Stomach smooth muscle (tissue), 2 donors: Measurements from ENCODE around the gene GRWD1.
"Not testable (repeated sequence)": the region's sequence is repeated elsewhere in the genome, so short reads cannot be mapped to it uniquely, and the experiment has no call there.

Source experiments
- H3K27ac ChIP-seq: one replicate; pipeline ENCODE4 v1.7.0; 2013; ENCODE audit warnings: mild to moderate bottlenecking, low read length, inconsistent platforms
- H3K27me3 ChIP-seq, 2 donors: one replicate each; pipeline ENCODE4 v1.7.0; 2013; ENCODE audit warnings: low read length in 2 of 2; ENCODE audit not compliant: insufficient read depth in 2 of 2, control insufficient read depth in 1 of 2
- H3K36me3 ChIP-seq, 2 donors: one replicate each; pipeline ENCODE4 v1.7.0; 2013; ENCODE audit warnings: low read length in 2 of 2; ENCODE audit not compliant: control insufficient read depth in 2 of 2, insufficient read depth in 2 of 2
- H3K4me1 ChIP-seq: one replicate; pipeline ENCODE4 v1.7.0; 2013; ENCODE audit warnings: low read length; ENCODE audit not compliant: control insufficient read depth, insufficient read depth
- H3K4me3 ChIP-seq, 2 donors: one replicate each; pipeline ENCODE4 v1.7.0; 2013; ENCODE audit warnings: low read length in 2 of 2
- H3K9ac ChIP-seq, 2 donors: one replicate each; pipeline ENCODE4 v1.7.0; 2013; ENCODE audit warnings: low read length in 2 of 2, mild to moderate bottlenecking in 1 of 2
- H3K9me3 ChIP-seq, 2 donors: one replicate each; pipeline ENCODE4 v1.7.0; 2013; ENCODE audit warnings: low read length in 2 of 2; ENCODE audit not compliant: control insufficient read depth in 2 of 2
- donor health status: healthy.
- donor health status: Pancreatic carcinoma.

GRWD1 gene

DNA sequence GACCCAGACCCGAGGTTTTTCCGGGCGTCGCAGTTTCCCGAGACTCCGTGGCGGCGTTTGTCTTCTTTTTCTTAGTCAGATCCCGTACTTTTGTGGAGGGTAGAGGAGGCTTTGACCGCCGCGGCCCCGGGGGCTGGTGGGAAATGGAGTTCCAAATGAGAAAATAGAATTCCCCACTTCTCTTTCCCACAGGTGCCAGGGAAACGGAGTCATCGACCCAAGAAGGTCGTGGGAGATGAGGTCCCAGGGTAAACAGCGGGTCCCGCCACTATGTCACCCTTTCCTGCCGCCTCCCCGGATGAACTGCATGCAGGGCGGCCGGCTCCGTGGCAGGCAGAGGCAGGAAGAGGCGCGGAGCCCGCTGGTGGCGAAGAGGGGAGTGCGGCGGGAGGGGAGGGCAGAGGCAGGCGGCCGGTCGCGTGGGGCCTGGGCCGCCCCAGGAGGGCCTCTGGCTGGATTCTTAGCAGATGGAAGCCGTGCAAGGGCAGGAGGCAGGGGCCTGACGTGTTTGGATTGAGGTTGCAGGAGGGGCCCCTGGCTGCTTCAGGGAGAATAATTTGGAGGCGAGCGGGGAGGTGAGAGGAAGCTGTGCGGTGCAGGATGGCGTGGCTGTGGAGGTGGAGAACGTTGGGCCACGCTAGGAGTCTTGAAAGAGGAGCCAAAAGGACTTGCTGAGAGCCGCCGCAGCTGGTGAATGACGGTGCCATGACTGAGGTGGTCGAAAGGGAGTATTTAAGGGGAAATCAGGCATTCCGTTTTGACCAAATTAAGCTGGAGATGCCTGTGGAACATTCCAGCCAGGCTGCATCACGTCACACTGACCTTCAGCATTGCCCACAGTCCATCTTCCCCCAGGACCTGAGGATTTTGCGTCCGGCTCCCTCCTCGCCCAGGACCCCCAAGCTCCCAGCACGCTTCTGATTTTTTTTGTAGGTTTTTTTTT, 35.0 kb downstream of the GRWD1 start:
- peak overlapping the region; percentile 70 to 81 for H3K4me3 ChIP-seq
- no peaks in the 10 kb centered on the region for H3K27me3 ChIP-seq
- peak overlapping the region; percentile 74 to 87 for H3K9ac ChIP-seq
- peaks cover 13 to 15% of the 10 kb centered on the region in 2 donors for H3K36me3 ChIP-seq
- H3K4me1 ChIP-seq = peaks cover 19% of the 10 kb centered on the region
- H3K9me3 ChIP-seq = no peaks in the 10 kb centered on the region
- H3K27ac ChIP-seq = peak overlapping the region; percentile 93

DNA sequence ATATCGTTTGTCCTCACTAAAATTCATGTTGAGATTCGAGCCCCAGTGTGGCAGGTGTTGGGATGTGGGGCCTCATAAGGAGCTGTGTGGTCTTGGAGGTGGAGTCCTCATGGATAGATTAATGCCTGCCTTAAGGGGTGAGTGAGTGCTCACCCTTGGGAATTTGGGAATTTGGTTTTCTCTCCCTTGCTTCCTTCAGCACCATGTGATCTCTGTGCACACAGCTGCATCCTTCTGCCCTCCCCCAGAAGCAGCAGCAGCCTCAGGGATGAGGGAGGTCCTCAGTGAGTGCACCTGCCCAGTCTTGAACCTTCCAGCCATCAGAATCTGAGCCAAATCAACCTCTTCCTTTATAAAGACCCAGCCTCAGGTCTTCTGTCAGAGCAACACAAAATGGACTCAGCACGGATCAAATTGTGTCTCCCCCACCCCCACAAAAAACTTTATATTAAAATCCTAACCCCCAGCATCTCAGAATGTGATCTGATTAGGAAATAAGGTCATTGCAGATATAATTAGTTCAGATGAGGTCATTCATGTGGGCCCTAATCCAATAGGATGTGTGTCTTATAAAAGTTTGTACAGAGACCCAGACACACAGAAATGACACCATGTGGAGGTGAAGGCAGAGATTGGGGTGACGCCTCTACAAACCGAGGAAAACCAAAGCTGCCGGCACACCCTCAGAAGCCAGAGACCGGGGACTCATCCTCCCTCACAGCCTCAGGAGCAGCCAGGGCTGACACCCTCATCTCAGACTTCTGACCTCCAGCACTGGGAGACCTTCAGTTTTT, 36.3 kb downstream of the GRWD1 start:
- Histone ChIP-seq H3K4me3 (no peak overlapping the region), H3K4me1 (peaks cover 19% of the 10 kb centered on the region), H3K27ac (no peak overlapping the region), H3K36me3 (peaks cover 5 to 6% of the 10 kb centered on the region in 2 donors), H3K27me3 (no peaks in the 10 kb centered on the region), H3K9me3 (no peaks in the 10 kb centered on the region), H3K9ac (peak overlapping the region in 1 of 2 donors; percentile 21)

DNA sequence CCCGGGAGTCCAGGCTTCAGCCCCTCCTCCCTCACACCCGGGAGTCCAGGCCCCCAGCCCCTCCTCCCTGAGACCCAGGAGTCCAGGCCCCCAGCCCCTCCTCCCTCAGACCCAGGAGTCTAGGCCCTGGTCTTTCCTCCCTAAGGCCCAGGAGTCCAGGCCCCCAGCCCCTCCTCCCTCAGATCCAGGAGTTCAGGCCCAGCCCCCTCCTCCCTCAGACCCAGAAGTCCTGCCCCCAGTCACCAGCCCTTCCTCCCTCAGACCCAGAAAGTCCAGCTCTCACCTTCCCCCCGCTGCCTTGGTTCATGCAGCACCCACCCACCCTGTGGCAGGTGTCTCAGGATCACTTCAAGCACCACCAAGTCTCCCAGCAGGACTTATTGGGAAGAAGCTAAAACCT, 37.5 kb downstream of the GRWD1 start:
- Histone ChIP-seq H3K4me1 (peaks cover 30% of the 10 kb centered on the region), H3K36me3 (peaks cover 0 to 5% of the 10 kb centered on the region in 2 donors), H3K9me3 (no peaks in the 10 kb centered on the region), H3K4me3 (no peak overlapping the region), H3K27ac (no peak overlapping the region), H3K9ac (no peak overlapping the region), H3K27me3 (no peaks in the 10 kb centered on the region)

DNA sequence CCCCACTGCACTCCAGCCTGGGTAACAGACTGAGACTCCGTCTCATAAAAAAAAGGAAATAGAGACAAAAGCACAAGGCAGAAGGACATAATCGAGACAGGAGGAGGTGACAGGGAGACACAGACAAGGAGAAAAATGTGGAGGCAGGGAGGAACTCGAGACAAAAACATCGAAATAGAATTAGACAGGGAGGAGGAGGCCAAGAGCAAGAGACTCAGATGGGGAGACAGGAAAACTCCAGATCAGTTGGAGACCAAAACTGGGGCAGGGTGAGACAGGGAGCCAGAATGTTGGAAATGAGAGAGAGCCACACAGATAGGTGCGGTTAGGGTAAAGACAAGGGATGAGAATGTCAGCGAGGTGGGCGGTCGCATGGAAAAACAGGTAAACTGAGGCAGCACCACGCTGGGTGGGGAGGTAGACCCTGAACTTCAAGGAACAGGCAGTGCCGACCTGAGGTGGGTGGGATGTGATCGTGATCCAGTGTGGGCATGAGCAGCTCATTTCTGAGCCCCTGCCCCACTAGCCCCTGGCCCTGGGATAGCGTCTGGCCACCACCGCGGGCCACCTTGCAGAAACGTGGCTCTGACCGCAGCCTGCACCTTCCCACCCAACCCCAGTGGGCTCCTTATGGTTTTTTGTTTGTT, 38.6 kb downstream of the GRWD1 start:
- Histone ChIP-seq H3K9ac (no peak overlapping the region), H3K27ac (no peak overlapping the region), H3K9me3 (no peaks in the 10 kb centered on the region), H3K4me1 (peaks cover 32% of the 10 kb centered on the region), H3K36me3 (peaks cover 0 to 4% of the 10 kb centered on the region in 2 donors), H3K4me3 (no peak overlapping the region), H3K27me3 (no peaks in the 10 kb centered on the region)

DNA sequence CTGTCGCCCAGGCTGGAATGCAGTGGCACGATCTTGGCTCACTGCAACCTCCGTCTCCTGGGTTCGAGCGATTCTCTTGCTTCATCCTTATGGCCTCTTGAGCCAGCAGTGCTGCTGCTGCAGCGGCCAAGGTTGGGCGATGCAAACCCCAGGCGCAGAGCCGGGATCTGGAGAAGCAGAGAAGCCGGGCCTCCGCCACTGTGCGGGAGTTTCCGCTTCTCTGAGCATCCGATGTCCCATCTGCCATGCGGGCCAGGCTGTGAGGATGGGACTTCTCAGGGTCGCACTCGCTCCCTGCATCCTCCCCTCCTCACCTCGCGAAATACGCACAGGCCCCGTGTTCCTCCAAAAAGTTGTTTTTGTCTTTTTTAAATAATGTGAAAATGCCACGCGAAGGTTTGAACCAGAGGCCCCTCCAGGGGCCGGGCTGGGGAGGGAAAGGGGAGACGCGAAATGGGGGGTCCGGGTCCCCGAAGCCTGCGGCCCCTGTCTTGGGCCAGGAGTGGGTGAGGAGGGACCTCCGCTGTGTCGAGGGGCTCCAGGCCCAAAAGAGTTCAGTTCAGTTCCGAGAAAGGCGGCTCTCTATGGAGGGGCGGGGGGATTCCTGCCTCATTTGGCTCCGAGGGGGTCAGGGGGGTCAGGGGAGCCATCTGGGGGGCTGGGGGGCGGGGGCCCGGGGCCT, 39.3 kb downstream of the GRWD1 start:
- H3K9me3 ChIP-seq = no peaks in the 10 kb centered on the region
- H3K27ac ChIP-seq = no peak overlapping the region
- no peak overlapping the region for H3K4me3 ChIP-seq
- H3K4me1 ChIP-seq = peaks cover 30% of the 10 kb centered on the region
- H3K36me3 ChIP-seq = no peaks in the 10 kb centered on the region
- H3K27me3 ChIP-seq = no peaks in the 10 kb centered on the region
- no peak overlapping the region for H3K9ac ChIP-seq

DNA sequence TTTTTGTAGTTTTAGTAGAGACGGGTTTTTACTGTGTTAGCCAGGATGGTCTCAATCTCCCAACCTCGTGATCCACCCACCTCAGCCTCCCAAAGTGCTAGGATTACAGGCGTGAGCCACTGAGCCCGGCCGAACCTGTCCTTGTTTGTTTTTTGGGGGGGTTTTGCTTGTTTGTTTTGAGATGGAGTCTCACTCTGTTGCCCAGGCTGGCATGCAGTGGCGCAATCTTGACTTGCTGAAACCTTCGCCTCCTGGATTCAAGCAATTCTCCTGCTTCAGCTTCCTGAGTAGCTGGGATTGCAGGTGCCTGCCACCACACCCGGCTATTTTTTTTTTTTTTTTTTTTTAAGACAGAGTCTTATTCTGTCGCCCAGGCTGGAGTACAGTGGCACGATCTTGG, 40.9 kb downstream of the GRWD1 start:
- peaks cover 21% of the 10 kb centered on the region for H3K4me1 ChIP-seq
- H3K9me3 ChIP-seq, H3K9ac ChIP-seq, H3K27me3 ChIP-seq, H3K27ac ChIP-seq, H3K36me3 ChIP-seq, H3K4me3 ChIP-seq: not testable (repeated sequence)

DNA sequence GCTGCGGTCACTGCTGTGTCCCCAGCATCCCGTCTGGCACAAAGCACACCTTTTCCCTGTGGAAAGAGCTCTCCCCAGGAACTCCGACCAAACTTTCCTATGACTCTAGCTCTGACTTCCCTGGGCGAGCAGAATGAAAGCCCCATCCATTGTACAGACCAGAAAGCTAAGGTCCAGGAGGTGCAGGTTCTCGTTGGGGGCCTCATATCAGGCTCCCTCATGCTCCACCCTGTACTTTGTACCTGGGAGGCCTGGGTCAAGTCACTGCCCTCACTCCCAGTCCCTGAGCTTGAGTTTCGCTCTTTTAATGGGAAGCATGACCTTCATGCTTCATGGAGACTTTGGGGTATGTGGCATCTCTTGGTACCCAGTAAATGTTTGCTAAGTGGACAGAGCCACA, 41.8 kb downstream of the GRWD1 start:
- Histone ChIP-seq H3K27me3 (no peaks in the 10 kb centered on the region), H3K4me1 (peaks cover 22% of the 10 kb centered on the region), H3K4me3 (peak overlapping the region in 1 of 2 donors; percentile 48), H3K9ac (no peak overlapping the region), H3K9me3 (no peaks in the 10 kb centered on the region), H3K36me3 (no peaks in the 10 kb centered on the region), H3K27ac (peak overlapping the region; percentile 55)

DNA sequence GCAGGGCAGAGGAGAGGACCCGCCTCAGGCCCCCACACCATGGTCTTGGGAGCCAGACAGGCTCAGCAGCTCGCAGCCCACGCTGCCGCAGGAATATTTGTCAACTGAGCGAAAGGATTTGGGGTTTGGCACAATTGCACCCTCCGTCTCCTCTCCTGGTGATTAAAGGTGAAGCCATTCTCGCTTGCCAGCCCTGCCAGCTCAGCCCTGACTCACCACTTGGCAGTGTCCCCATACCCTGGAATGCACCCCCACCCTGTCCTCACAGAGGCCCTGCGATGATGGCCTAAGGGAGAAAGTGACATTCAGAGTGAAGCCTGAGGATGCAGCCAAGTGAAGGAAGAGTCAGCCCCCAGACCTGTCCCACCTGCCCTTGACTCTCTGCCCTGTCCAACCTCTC, 42.2 kb downstream of the GRWD1 start:
- H3K4me3 ChIP-seq = peak overlapping the region in 1 of 2 donors; percentile 48
- peak overlapping the region; percentile 55 for H3K27ac ChIP-seq

DNA sequence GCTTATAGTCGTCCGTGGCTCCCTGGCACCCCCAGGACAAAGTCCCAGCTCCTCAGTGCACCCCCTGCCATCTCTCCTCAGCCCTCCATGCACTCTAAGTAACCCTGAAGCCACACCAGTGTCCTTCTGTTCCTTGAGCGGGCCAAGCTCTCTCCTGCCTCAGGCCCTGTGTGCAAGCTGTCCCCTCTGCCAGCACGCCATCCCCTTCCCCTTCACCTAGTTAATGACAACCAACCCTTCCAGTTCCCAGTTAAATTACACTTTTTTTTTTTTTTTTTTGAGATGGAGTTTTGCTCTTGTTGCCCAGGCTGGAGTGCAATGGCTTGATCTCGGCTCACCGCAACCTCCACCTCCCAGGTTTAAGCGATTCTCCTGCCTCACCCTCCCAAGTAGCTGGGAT, 42.7 kb downstream of the GRWD1 start:
- Histone ChIP-seq H3K4me1 (peaks cover 23% of the 10 kb centered on the region), H3K27ac (peak overlapping the region; percentile 55)
- H3K36me3 ChIP-seq, H3K9ac ChIP-seq, H3K9me3 ChIP-seq, H3K27me3 ChIP-seq, H3K4me3 ChIP-seq: not testable (repeated sequence)

More for the DNA sequence above, 42.2 kb downstream of the GRWD1 start:
- Histone ChIP-seq H3K9ac (no peak overlapping the region), H3K36me3 (no peaks in the 10 kb centered on the region), H3K4me1 (peaks cover 23% of the 10 kb centered on the region), H3K27me3 (no peaks in the 10 kb centered on the region), H3K9me3 (no peaks in the 10 kb centered on the region)

DNA sequence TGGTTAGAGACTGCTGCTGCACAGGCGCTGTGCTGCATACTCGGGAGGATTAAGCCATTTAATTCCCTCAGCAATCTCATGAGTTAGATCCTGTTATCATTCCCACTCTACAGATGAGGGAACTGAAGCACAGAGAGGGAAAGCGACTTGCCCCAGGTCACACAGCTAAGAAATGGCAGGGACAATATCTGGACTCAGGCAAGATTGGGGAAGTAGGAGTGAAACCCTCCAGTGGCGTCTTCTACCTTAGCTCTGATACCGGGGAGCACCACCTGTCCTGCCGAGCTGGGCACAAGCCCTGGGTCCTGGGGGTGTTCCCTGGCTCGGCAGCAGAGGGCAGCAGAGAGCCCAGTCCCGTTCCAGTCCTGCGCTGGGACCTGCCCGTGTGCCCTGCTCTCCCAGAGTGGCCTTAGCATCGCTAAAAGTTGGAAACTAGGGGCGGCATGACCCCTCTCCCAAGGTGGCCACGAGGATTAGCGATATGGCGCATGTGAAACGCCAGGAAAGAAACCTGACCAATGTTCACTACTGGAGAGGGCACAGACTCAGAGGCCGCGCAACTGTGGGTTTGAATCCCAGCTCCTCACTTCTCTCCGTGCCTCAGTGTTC, 43.9 kb downstream of the GRWD1 start:
- no peaks in the 10 kb centered on the region for H3K9me3 ChIP-seq
- H3K27ac ChIP-seq = no peak overlapping the region
- peaks cover 31% of the 10 kb centered on the region for H3K4me1 ChIP-seq
- H3K27me3 ChIP-seq = no peaks in the 10 kb centered on the region
- no peak overlapping the region for H3K9ac ChIP-seq
- no peak overlapping the region for H3K4me3 ChIP-seq
- H3K36me3 ChIP-seq = no peaks in the 10 kb centered on the region
